ENCODE results near the gene MAST4. TPM values are rescaled to one million over a fixed set of nuclear protein-coding genes. Genes with fewer than 3 reads are reported as not detected.

MAST4 gene
- total and polyA plus RNA-seq, 2 of the 4 experiments (the other 2 are of a cell fraction): 4.8 to 6.8 TPM

- no peak overlapping the region for H2AFZ ChIP-seq (replicated peaks; ENCODE audit: low read length, poor library complexity)
- no peak overlapping the region for H2BK5ac ChIP-seq (ENCODE audit: low read depth, low read length, poor library complexity, severe bottlenecking)
- no peak overlapping the region for H4K91ac ChIP-seq (ENCODE audit: insufficient read depth, low read depth, low read length)
- ChIA-PET POLR2A (ENCODE audit: unreplicated experiment) (no interaction called here), CTCF (no interaction called here)
- no peak overlapping the region for H3K9ac ChIP-seq (ENCODE audit: low read depth, low read length)
- no TSS peak for BruUV-seq (replicated peaks)
- no peak overlapping the region for H3K14ac ChIP-seq (replicated peaks; ENCODE audit: low read depth, low read length)
- H3K79me1 ChIP-seq (ENCODE audit: low read depth in 1 of 2, low read length in 2 of 2): no peaks in the 10 kb centered on the region
- TF ChIP-seq, protein P1, sequence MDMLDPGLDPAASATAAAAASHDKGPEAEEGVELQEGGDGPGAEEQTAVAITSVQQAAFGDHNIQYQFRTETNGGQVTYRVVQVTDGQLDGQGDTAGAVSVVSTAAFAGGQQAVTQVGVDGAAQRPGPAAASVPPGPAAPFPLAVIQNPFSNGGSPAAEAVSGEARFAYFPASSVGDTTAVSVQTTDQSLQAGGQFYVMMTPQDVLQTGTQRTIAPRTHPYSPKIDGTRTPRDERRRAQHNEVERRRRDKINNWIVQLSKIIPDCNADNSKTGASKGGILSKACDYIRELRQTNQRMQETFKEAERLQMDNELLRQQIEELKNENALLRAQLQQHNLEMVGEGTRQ (IDR thresholded peaks at IDR 0.05; ENCODE audit: low read depth, low read length): no peak
- no peak for TF ChIP-seq POLR2A (IDR thresholded peaks at IDR 0.05; ENCODE audit: low read depth, low read length)
- TF ChIP-seq, protein P2, sequence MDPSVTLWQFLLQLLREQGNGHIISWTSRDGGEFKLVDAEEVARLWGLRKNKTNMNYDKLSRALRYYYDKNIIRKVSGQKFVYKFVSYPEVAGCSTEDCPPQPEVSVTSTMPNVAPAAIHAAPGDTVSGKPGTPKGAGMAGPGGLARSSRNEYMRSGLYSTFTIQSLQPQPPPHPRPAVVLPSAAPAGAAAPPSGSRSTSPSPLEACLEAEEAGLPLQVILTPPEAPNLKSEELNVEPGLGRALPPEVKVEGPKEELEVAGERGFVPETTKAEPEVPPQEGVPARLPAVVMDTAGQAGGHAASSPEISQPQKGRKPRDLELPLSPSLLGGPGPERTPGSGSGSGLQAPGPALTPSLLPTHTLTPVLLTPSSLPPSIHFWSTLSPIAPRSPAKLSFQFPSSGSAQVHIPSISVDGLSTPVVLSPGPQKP (IDR thresholded peaks at IDR 0.05; ENCODE audit: borderline replicate concordance, low read depth, low read length): no peak
- TF ChIP-seq NFE2L2 (IDR thresholded peaks at IDR 0.05; ENCODE audit: low read depth, low read length): no peak
- no peak for TF ChIP-seq CHD1 (IDR thresholded peaks at IDR 0.05; ENCODE audit: low read depth, low read length)
- no peak for TF ChIP-seq SMC3 (IDR thresholded peaks at IDR 0.05; ENCODE audit: low read depth, low read length)
- TF ChIP-seq CTCF (conservative IDR thresholded peaks at IDR 0.05; ENCODE audit: low read depth, low read length): no peak
- TF ChIP-seq FOS (IDR thresholded peaks at IDR 0.05; ENCODE audit: low read depth, low read length): no peak
- TF ChIP-seq RAD21 (IDR thresholded peaks at IDR 0.05; ENCODE audit: low read length): no peak
- no peak for TF ChIP-seq BHLHE40 (IDR thresholded peaks at IDR 0.05; ENCODE audit: low read depth, low read length)
- no peak overlapping the region for H3K18ac ChIP-seq (ENCODE audit: low read depth, low read length)
- no peak overlapping the region for H2AK5ac ChIP-seq (ENCODE audit: low read depth, low read length)
- dilution Hi-C loops (cut with HindIII; ENCODE audit: low sequenced_read_pairs, unreplicated experiment) (no loop called here), intact Hi-C loops (cut with micrococcal nuclease) (no loop called here), in situ Hi-C loops (cut with MboI; ENCODE audit: low sequenced_read_pairs) (loop anchor here (5.0 to 25.0 kb wide), 2 partner anchors 341 to 1451 kb away; no protein-coding TSS in a partner anchor)
- no peaks in the 10 kb centered on the region for H3K9me3 ChIP-seq (ENCODE audit: control insufficient read depth, insufficient read depth, low read length)
- H4K20me1 ChIP-seq (ENCODE audit: insufficient read depth, low read length): no peaks in the 10 kb centered on the region
- H3K23ac ChIP-seq (ENCODE audit: low read depth, low read length): no peak overlapping the region
- H3K4me3 ChIP-seq (ENCODE audit: insufficient read depth, low read depth, low read length): no peak overlapping the region
- H3K4ac ChIP-seq (ENCODE audit: low read depth, low read length): no peak overlapping the region
- no peak overlapping the region for H4K5ac ChIP-seq (ENCODE audit: low read depth, low read length)
- H3K27me3 ChIP-seq (ENCODE audit: control insufficient read depth, insufficient read depth, low read length): peaks cover 10% of the 10 kb centered on the region
- H3K36me3 ChIP-seq (ENCODE audit: control insufficient read depth, insufficient read depth, low read length): no peaks in the 10 kb centered on the region
- no peaks in the 10 kb centered on the region for H3K4me1 ChIP-seq (ENCODE audit: control insufficient read depth, insufficient read depth, low read length)
- no peaks in the 10 kb centered on the region for H3K9me1 ChIP-seq (ENCODE audit: insufficient read depth, low read length)
- no peak overlapping the region for H2BK15ac ChIP-seq (ENCODE audit: low read depth, low read length)
- H3K27ac ChIP-seq (ENCODE audit: insufficient read depth, low read length): no peak overlapping the region
- DNase-seq (no peak), ATAC-seq (ENCODE audit: low read depth) (no peak)
- no peak overlapping the region for H2BK20ac ChIP-seq (ENCODE audit: low read depth, low read length)
- H3K56ac ChIP-seq (ENCODE audit: extremely low read depth, insufficient read depth, low read length): no peak overlapping the region
- no peak overlapping the region for H2AK9ac ChIP-seq (replicated peaks; ENCODE audit: low read depth, low read length, poor library complexity)
- no peak overlapping the region for H4K8ac ChIP-seq (ENCODE audit: low read depth in 2 of 2, low read length in 2 of 2)
- H3K4me2 ChIP-seq (ENCODE audit: low read depth, low read length): no peak overlapping the region
- no peak overlapping the region for H2BK120ac ChIP-seq (ENCODE audit: low read depth, low read length)
- WGBS, 2 experiments (ENCODE audit: extremely low coverage in 2 of 2, insufficient read length in 1 of 2): 66% methylated on average over 3 of the region's 6 CpGs; no CpG with 5 or more reads in 1 of the 2 experiments
These were observed 214.7 kb downstream of the MAST4 start for GRCh38 chr5:66810848-66811261.

Measured in IMR-90 (cell line).